Measurements from ENCODE around the gene OR2T11.
"Not testable (repeated sequence)": the region's sequence is repeated elsewhere in the genome, so short reads cannot be mapped to it uniquely, and the experiment has no call there.

OR2T11 gene

DNA sequence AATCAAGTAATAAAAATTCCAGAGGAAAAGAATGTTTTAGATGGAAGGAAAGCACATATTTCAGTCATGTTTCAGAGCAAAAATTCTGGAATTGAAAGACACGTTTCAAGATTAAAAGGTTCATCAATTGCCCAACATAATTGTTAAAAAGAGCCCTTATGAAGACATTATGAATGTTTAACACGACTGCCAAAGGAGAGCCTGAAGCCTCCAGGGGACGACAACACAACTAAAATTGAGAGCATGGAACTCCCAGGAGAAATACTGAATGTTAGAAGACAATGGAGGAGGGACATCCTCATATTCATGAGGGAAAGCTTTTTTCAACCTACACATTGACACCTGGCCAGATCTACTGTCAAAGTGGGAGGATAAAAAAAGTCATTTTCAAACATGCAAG is 16.0 kb downstream of the OR2T11 start:
- DNase-seq (ENCODE audit: low spot score), result peak; percentile 18

- no peak for DNase-seq (ENCODE audit: low spot score)
Observed at GRCh38 chr1:248618119-248618518, 16.8 kb downstream of the OR2T11 start.

DNA sequence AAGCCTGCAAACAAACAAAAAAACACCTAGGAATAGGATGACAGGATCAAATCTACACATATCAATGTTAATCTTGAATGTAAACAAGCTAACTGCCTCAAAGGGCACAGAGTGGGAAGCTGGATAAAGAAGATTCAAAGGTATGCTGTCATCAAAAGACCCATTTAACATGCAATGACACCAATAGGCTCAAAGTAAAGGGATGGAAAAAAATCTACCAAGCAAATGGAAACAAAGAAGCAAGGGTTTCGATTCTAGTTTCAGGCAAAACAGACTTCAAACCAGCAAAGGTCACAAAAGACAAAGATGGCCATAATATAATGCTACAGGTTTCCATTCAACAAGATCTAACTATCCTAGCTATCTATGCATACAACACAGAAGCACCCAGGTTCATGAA is 21.1 kb downstream of the OR2T11 start:
- DNase-seq (ENCODE audit: low spot score), result no peak

DNA sequence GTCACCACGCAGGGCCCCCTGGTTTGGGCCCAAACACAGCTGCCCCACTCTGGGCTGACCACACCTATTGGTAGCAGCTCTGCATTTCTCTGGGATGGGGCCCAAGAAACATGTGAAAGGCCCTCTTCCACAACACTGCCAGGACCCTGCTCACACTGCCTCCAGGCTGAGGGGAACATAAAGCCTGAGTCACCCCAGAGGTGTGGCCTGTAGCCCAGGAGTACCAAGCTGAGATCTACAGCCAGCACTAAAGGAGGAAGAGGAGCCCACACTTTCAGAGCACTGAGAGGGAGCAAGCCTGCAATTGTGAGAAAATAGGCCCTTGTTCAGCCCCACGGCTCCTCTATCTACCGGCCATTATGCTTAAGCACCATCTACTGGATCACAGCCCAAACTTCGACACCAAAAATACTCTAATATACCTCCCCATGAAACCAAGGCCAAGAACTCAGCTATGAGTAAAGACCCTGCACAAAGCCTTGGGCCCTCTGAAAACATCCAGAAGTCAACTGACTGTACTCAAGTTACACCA is 22.9 kb downstream of the OR2T11 start:
- no peak for DNase-seq (ENCODE audit: low spot score)

DNA sequence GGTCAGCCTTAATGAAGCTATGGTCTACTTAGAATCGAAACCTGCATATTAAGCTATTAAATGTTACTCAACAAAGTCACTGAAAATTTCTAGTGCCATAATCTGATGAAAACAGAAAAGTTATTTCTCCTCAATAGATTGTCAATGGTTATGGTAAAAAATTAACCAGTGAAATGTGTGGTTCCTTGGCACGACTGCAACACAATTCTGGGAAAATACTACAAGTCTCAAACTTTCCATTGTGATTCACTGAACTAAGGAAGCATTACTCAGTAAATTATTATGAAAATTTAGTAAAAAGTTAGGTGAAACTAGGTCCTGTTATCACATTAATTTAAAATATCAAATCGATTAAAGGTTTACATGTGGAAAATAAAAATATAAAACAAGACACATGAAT is 24.6 kb downstream of the OR2T11 start:
- DNase-seq (ENCODE audit: low spot score), result no peak

GRCh38 chr1:248599396-248599795 is 35.5 kb downstream of the OR2T11 start:
- DNase-seq (ENCODE audit: low spot score), result no peak

- DNase-seq (ENCODE audit: low spot score), result no peak
Observed at GRCh38 chr1:248597589-248597988, 37.3 kb downstream of the OR2T11 start, which contains the start of gene OR2T10. Gene OR2T10, minus strand, starts transcription at chr1:248597700. Its CDS starts 3,932 bp downstream, at chr1:248593768.

- no peak for DNase-seq (ENCODE audit: low spot score)
Observed at GRCh38 chr1:248596615-248597014, 38.3 kb downstream of the OR2T11 start.

- no peak for DNase-seq (ENCODE audit: low spot score)
Observed at GRCh38 chr1:248593226-248593625, 41.7 kb downstream of the OR2T11 start.

- no peak for DNase-seq (ENCODE audit: low spot score)
Observed at GRCh38 chr1:248592655-248593054, 42.2 kb downstream of the OR2T11 start.

DNA sequence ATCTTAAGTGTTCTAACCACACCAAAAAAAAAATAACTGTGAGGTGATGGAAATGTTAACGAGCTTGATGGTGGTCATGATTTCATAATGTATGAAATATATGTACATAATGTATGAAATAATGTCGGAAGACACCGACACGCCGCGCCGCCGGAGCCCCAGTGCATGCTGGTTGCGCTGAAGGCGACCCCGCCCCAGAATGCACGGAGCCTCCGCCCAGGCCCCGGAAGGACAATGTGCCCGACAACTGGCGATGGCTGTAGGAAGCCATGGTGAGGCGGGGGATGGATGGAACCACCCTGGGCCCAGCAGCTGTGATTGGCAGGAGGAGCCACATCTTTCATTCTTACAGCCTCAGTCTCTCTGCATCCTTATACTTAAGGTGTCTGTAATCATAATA is 44.8 kb downstream of the OR2T11 start:
- no peak for DNase-seq (ENCODE audit: low spot score)

DNA sequence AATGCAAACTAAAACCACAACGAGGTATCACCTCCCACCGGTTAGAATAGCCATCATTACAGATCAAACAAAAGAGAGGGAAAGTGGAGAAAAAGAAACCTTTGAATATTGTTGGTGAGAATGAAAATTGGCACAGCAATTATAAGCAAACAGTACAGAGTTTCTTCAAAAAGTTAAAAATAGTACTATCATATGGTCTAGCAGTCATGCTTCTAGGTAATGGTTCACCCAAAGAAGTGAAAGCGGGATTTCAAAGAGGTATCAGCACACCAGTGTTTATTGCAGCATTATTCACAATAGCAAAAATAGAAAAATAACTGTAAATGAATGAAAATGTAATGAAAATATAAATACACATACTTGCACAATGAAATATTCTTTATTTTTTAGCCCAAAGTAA is 45.6 kb downstream of the OR2T11 start:
- no peak for DNase-seq (ENCODE audit: low spot score)

DNA sequence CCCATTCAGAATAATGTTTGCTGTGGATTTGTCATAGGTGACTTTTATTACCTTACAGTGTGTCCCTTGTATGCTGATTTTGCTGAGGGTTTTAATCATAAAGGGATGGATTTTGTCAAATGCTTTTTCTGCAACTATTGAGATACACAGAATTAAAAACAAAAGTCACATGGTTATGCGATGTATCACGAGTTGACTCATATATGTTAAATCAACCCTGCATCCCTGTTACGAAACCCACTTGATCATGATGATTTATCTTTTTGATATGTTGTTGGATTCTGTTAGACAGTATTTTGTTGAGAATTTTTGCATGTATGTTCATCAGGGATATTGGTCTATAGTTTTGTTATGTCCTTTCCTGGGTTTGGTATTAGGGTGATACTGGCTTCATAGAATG is 49.6 kb downstream of the OR2T11 start:
- DNase-seq (ENCODE audit: low spot score), result no peak

DNA sequence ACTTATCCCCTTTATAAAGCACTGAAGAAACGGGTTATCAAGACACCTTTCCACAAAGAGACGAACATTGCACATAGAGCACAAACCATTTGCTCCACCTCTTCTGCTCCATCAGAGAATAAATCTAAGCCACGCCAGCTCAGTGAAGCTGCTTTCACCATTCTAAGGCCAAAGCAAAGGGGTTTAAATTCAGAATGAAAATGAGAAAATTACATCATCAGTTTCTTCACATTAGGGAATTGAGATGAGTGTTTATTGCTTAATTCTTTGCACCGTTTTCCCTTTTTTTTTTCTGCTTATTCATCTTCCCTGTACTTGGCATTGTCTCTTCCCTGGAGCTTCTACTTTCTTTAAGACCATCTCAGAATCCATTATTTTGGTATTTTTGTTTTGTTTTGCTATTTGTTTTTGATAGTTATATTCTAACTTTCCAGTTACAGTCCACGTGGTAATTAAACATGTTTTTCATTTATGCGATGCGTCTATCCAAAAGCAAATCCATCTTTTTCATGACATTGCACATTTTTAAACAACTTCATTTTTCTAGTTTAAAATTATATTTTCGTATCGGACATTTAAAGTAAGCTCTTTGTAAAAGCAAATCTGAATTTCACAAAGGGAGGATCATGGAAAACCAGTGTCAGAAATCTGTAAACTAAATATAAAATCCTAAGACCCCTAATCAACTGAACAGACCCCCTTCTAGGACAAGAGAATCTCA is 58.5 kb downstream of the OR2T11 start:
- no peak for DNase-seq (ENCODE audit: low spot score)

DNA sequence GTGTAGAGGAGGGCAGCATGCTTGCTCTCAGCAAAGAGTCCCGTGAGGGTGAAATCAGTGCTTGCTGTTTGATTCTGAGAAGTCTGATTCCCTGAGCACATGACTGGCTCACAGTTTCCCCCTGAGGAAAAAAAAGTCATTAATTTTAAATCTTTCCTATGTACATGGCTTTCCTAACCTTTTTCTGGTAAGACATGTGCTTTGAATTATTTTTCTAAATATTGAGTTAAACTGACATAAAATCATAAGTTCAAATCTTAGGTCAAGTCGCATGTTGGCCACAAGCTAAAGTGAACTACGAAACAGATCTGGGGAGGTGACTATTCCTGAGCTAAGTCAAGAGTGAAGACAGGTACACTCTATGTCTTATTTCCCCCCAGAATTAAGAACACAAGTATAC is 60.2 kb downstream of the OR2T11 start, which contains the start of gene OR2T34:
OR2T34 (minus strand) TSS at position 101 of the 400 bp plus-strand sequence; CDS start at position 101, 0 bp downstream.
- not testable (repeated sequence) for DNase-seq (ENCODE audit: low spot score)

DNA sequence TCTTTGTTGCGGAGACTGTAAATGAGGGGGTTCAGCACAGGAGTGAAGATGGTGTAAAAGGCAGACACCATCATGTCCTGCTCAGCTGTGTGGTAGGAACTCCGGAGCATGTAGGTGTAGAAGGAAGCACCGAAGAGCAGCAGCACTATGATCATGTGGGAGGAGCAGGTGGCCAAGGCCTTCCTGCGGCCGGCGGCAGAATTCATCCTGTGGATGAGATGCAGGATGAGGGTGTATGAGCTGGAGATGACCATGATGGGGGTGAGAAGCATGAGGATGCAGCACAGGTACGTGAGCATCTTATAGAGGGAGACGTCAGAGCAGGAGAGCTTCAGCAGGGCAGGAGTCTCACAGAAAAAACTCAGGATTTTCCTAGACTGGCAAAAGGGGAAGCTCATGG is 61.0 kb downstream of the OR2T11 start:
- not testable (repeated sequence) for DNase-seq (ENCODE audit: low spot score)

All from germinal center (tissue), 1 donor.